Liver (tissue), 9 donors: ENCODE data around the gene CCNE1. TPM values are rescaled to one million over a fixed set of nuclear protein-coding genes. Genes with fewer than 3 reads are reported as not detected.
"Not testable (repeated sequence)": the region's sequence is repeated elsewhere in the genome, so short reads cannot be mapped to it uniquely, and the experiment has no call there.

ENCODE experiments used
- DNase-seq: peaks from one replicate; pipeline ENCODE4 v3.0.0-alpha.2; 2017; ENCODE audit warnings: low spot score
- H3K27ac ChIP-seq, 2 donors: one replicate each; pipeline ENCODE4 v1.7.0; 2013; ENCODE audit warnings: inconsistent platforms in 2 of 2, low read length in 2 of 2, control low read depth in 1 of 2, low read depth in 1 of 2, mild to moderate bottlenecking in 1 of 2
- H3K27me3 ChIP-seq, 4 donors: one replicate each; pipeline versions ENCODE4 v1.6.1 to v1.7.0; 2013; ENCODE audit warnings: low read length in 3 of 4, inconsistent platforms in 1 of 4, mild to moderate bottlenecking in 1 of 4, moderate library complexity in 1 of 4; ENCODE audit not compliant: control insufficient read depth in 4 of 4, insufficient read depth in 4 of 4
- H3K36me3 ChIP-seq, 4 donors: one replicate each; pipeline versions ENCODE4 v1.6.1 to v1.7.0; 2013; ENCODE audit warnings: low read length in 3 of 4, mild to moderate bottlenecking in 3 of 4, low read depth in 1 of 4, moderate library complexity in 1 of 4; ENCODE audit not compliant: control insufficient read depth in 4 of 4, insufficient read depth in 3 of 4
- H3K4me1 ChIP-seq, 4 donors: one replicate each; pipeline versions ENCODE4 v1.6.1 to v1.7.0; 2013; ENCODE audit warnings: low read length in 3 of 4, mild to moderate bottlenecking in 3 of 4, moderate library complexity in 1 of 4; ENCODE audit not compliant: control insufficient read depth in 4 of 4, insufficient read depth in 4 of 4
- H3K4me3 ChIP-seq, 3 donors: one replicate each; pipeline versions ENCODE4 v1.6.1 to v1.7.0; 2013; ENCODE audit warnings: low read length in 3 of 3, control low read depth in 1 of 3, low read depth in 1 of 3, mild to moderate bottlenecking in 1 of 3
- H3K9ac ChIP-seq, 2 donors: one replicate each; pipeline ENCODE4 v1.7.0; 2013; ENCODE audit warnings: low read length in 2 of 2, mild to moderate bottlenecking in 2 of 2, moderate library complexity in 2 of 2, control low read depth in 1 of 2, low read depth in 1 of 2
- H3K9me3 ChIP-seq, 4 donors: one replicate each; pipeline versions ENCODE4 v1.6.1 to v1.7.0; 2013; ENCODE audit warnings: low read length in 3 of 4; ENCODE audit not compliant: control insufficient read depth in 4 of 4
- EGR1 ChIP-seq, 2 donors: IDR thresholded peaks; 2 replicates each; pipeline ENCODE4 v1.6.1; 2016 to 2018; ENCODE audit warnings: antibody characterized with exemption in 2 of 2, low read depth in 2 of 2
- FOXA1 ChIP-seq: IDR thresholded peaks from 2 replicates; pipeline ENCODE4 v1.6.1; 2016; ENCODE audit warnings: antibody characterized with exemption
- FOXA2 ChIP-seq: IDR thresholded peaks from 2 replicates; pipeline ENCODE4 v1.6.1; 2016; ENCODE audit warnings: antibody characterized with exemption
- GABPA ChIP-seq, 2 donors: IDR thresholded peaks in 1 of 2; conservative IDR thresholded peaks in 1 of 2; 2 replicates each; pipeline ENCODE4 v1.6.1; 2016; ENCODE audit warnings: antibody characterized with exemption in 2 of 2, mild to moderate bottlenecking in 1 of 2, moderate library complexity in 1 of 2
- HNF4A ChIP-seq, 2 donors: conservative IDR thresholded peaks; 2 replicates each; pipeline ENCODE4 v1.6.1; 2016; ENCODE audit warnings: antibody characterized with exemption in 2 of 2, mild to moderate bottlenecking in 2 of 2
- HNF4G ChIP-seq: IDR thresholded peaks from 2 replicates; pipeline ENCODE4 v1.6.1; 2016; ENCODE audit warnings: antibody characterized with exemption
- JUND ChIP-seq, 2 donors: IDR thresholded peaks; 2 replicates each; pipeline ENCODE4 v1.6.1; 2016; ENCODE audit warnings: antibody characterized with exemption in 2 of 2
- NR2F2 ChIP-seq: IDR thresholded peaks from 2 replicates; pipeline ENCODE4 v1.6.1; 2016; ENCODE audit warnings: antibody characterized with exemption
- RAD21 ChIP-seq, 2 donors: IDR thresholded peaks; 2 replicates each; pipeline ENCODE4 v1.6.1; 2016; ENCODE audit warnings: antibody characterized with exemption in 2 of 2, mild to moderate bottlenecking in 2 of 2
- REST ChIP-seq: IDR thresholded peaks from 2 replicates; pipeline ENCODE4 v1.6.1; 2016; ENCODE audit warnings: antibody characterized with exemption, mild to moderate bottlenecking
- RXRA ChIP-seq, 2 donors: IDR thresholded peaks; 2 replicates each; pipeline ENCODE4 v1.6.1; 2017 to 2018; ENCODE audit warnings: antibody characterized with exemption in 2 of 2, mild to moderate bottlenecking in 1 of 2
- SP1 ChIP-seq: IDR thresholded peaks from 2 replicates; pipeline ENCODE4 v1.6.1; 2018; ENCODE audit warnings: antibody characterized with exemption, mild to moderate bottlenecking
- TAF1 ChIP-seq: conservative IDR thresholded peaks from 2 replicates; pipeline ENCODE4 v1.6.1; 2016; ENCODE audit warnings: antibody characterized with exemption, mild to moderate bottlenecking
- YY1 ChIP-seq: IDR thresholded peaks from 2 replicates; pipeline ENCODE4 v1.6.1; 2016; ENCODE audit warnings: antibody characterized with exemption, mild to moderate bottlenecking
- ZBTB33 ChIP-seq: IDR thresholded peaks from 2 replicates; pipeline ENCODE4 v1.6.1; 2016; ENCODE audit warnings: antibody characterized with exemption
- WGBS: extraction: QIAGEN DNeasy Blood & Tissue Kit; methylation state at CpG from one replicate; pipeline ENCODE4 v1.1.7; 2013; 5-methylcytosine and 5-hydroxymethylcytosine counted together
- polyA plus RNA-seq, 2 donors: library from polyadenylated mRNA; stranded (reverse) in 1 of 2; unstranded in 1 of 2; fragments of 200-250 nt in 1 of 2; fragments of >200 nt in 1 of 2; fragmentation: Nextera tagmentation in 1 of 2; extraction: Ambion mirVana in 1 of 2; gene quantifications; one replicate each; pipeline versions ENCODE4 v1.2.1 to v1.2.3, GENCODE V29; 2013 to 2015
- total RNA-seq, 2 donors: library from RNA; depleted of rRNA; stranded (reverse); fragments of >200 nt; gene quantifications; one replicate each; pipeline ENCODE4 v1.2.3, GENCODE V29; 2014
- donor health status: healthy.
- donor health status: healthy.
- donor health status: healthy.
- donor health status: healthy.
- donor health status: healthy.

CCNE1 gene
- total and polyA plus RNA-seq, 4 donors = 0.32 to 19.5 (median 0.79) TPM

GRCh38 chr19:29793116-29793727, 18.6 kb upstream of the CCNE1 start:
- H3K36me3 ChIP-seq = no peaks in the 10 kb centered on the region
- no peak overlapping the region for H3K9ac ChIP-seq
- TF ChIP-seq JUND (IDR thresholded peaks at IDR 0.05) (no peak), HNF4A (conservative IDR thresholded peaks at IDR 0.05) (no peak), REST (no peak), RXRA (IDR thresholded peaks at IDR 0.05) (no peak)
- no peaks in the 10 kb centered on the region for H3K9me3 ChIP-seq
- no peak overlapping the region for H3K27ac ChIP-seq
- H3K27me3 ChIP-seq = no peaks in the 10 kb centered on the region
- H3K4me3 ChIP-seq = no peak overlapping the region
- DNase-seq = no peak
- WGBS = 86% methylated on average over 11 of the region's 11 CpGs
- H3K4me1 ChIP-seq = no peaks in the 10 kb centered on the region

GRCh38 chr19:29794490-29794889, 17.3 kb upstream of the CCNE1 start:
- not testable (repeated sequence) for H3K27ac ChIP-seq, H3K27me3 ChIP-seq, H3K4me3 ChIP-seq, DNase-seq, H3K36me3 ChIP-seq, H3K9me3 ChIP-seq, H3K4me1 ChIP-seq, H3K9ac ChIP-seq
- WGBS = 90% methylated on average over 7 of the region's 7 CpGs

- no peak for DNase-seq
- Histone ChIP-seq H3K4me3 (no peak overlapping the region), H3K27ac (no peak overlapping the region), H3K27me3 (no peaks in the 10 kb centered on the region), H3K9me3 (no peaks in the 10 kb centered on the region), H3K4me1 (no peaks in the 10 kb centered on the region), H3K9ac (no peak overlapping the region), H3K36me3 (no peaks in the 10 kb centered on the region)
- WGBS = 83% methylated on average over 16 of the region's 16 CpGs
- no peak for TF ChIP-seq EGR1 (IDR thresholded peaks at IDR 0.05; ENCODE audit: low read depth in 2 of 2)
- no peak for TF ChIP-seq JUND (IDR thresholded peaks at IDR 0.05)
- TF ChIP-seq TAF1 = no peak
- TF ChIP-seq NR2F2 = no peak
- TF ChIP-seq ZBTB33 = no peak
- no peak for TF ChIP-seq RAD21 (IDR thresholded peaks at IDR 0.05)
- TF ChIP-seq YY1 = no peak
- no peak for TF ChIP-seq SP1
- TF ChIP-seq HNF4G = no peak
- no peak for TF ChIP-seq REST
- no peak for TF ChIP-seq RXRA (IDR thresholded peaks at IDR 0.05)
- TF ChIP-seq HNF4A (conservative IDR thresholded peaks at IDR 0.05) = no peak
- no peak for TF ChIP-seq GABPA (IDR thresholded peaks at IDR 0.05 in 1 of 2, conservative IDR thresholded peaks at IDR 0.05 in 1 of 2)
- TF ChIP-seq FOXA2 = no peak
- no peak for TF ChIP-seq FOXA1
Measured at GRCh38 chr19:29795461-29796172, 16.2 kb upstream of the CCNE1 start.
